ENCODE results near the gene OR10G7.

DNA sequence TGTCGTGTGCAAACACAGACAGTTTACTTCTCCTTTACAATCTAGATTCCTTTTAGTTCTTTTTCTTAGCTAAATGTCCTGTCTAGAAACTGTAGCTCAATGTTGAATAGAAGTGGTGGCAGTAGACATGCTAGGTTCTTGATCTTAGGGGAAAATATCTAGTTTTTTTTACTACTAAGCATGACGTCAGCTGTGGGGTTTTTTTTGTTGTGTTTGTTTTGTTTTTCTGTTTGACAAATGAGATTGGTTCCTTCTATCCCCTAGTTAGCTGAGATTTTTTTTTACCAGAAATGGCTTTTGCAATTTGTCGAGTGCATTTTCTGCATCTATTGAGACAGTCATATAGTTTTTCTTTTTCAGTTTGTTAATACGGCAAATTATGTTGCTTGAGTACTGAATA is 2.3 kb upstream of the OR10G7 start:
- TF ChIP-seq EZH2 (IDR thresholded peaks at IDR 0.05; ENCODE audit: borderline replicate concordance, low read depth, low read length, severe bottlenecking) (no peak), MYC (IDR thresholded peaks at IDR 0.05; ENCODE audit: low read depth, low read length) (no peak)
- TF ChIP-seq, protein P1, sequence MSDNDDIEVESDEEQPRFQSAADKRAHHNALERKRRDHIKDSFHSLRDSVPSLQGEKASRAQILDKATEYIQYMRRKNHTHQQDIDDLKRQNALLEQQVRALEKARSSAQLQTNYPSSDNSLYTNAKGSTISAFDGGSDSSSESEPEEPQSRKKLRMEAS (IDR thresholded peaks at IDR 0.05; ENCODE audit: insufficient read depth, insufficient read length): no peak
- TF ChIP-seq, protein P2, sequence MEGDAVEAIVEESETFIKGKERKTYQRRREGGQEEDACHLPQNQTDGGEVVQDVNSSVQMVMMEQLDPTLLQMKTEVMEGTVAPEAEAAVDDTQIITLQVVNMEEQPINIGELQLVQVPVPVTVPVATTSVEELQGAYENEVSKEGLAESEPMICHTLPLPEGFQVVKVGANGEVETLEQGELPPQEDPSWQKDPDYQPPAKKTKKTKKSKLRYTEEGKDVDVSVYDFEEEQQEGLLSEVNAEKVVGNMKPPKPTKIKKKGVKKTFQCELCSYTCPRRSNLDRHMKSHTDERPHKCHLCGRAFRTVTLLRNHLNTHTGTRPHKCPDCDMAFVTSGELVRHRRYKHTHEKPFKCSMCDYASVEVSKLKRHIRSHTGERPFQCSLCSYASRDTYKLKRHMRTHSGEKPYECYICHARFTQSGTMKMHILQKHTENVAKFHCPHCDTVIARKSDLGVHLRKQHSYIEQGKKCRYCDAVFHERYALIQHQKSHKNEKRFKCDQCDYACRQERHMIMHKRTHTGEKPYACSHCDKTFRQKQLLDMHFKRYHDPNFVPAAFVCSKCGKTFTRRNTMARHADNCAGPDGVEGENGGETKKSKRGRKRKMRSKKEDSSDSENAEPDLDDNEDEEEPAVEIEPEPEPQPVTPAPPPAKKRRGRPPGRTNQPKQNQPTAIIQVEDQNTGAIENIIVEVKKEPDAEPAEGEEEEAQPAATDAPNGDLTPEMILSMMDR (IDR thresholded peaks at IDR 0.05; ENCODE audit: extremely low read depth in 1 of 2, insufficient read depth in 1 of 2, low read depth in 1 of 2, low read length in 2 of 2): no peak

Data from endothelial cell of umbilical vein (primary cell).